ENCODE measurements around the gene C11orf21.

C11orf21 gene

DNA sequence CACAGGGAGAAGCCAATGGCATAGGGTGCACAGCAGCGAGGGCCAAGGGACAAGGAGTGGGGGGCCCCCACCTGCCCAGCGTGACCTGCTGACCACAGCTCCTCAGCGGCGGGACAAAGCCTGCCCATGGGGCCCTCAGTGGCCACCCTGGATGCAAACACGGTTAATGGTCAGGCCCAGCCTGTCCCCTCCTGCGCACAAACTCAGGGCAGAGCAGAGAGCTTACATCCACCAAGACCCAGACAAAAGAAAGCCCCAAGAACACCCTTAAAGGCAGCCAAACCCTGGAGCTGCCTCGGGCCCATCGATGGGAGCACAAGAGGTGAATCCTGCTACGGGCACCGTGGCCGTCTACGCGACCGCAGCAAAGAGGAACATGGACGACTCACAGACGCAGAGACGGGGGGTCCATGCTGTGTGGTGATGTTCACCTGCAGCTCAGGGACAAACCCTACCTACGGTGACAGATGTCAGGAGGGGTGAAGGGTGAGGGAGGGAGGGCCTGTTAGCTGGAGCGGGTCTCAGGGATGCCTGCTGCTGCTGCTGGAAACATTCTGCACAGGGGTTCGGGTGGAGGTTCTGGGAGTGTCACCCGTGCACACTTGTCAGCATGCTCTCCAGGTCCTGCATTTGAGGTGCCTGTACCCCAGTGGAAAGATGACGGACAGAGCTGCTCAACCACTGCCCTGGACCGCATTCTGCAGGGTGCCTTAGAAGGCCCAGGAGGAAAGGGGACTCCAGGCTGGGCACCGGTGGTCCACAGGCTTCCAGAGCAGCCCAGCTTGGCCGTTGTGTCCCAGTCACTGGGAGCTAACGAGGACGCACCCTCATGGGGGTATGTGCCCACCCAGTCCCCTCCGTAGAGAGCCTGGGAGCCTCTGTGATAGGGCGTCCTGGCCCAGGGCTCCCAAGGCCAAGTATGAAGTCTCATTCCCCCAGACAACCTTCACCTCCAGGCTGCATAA, 42.9 kb downstream of the C11orf21 start:
- no peak for DNase-seq

DNA sequence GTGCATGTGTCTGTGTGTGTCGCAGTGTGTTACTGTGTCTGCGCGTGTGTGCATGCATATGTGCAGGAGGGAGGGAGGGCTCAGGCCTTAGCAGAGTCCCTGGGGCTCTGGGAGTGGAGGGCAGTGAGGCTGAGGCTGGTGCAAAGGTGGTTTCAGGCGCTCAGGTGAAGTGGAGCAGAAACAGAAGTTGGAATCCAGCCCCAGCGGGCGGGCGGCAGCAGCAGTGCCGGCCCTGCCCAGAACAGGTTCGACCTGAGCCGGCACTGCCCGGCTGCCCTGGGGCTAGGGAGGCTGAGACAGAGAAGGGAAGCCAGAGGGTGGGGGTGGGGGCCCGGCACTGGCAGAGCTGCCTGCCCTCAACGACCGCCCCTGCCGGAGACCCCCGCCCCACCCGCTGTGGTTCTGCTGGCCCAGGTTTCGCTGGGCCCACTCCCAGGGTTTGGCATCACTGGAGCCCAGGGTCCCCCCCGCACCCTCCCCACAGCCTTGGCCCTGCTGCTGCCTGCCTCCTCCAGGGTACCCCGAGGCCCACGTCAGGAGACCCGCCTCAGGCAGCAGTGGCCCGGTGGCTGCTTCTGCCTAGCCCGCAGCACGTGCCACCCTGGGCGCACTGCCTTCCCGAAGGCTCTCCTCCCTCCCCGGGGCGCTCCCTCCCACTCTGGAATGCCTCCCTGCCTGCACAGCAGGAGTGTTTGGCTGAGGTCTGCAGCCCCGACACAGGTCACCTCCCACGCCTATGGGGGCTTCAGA, 44.6 kb downstream of the C11orf21 start:
- DNase-seq = no peak

DNA sequence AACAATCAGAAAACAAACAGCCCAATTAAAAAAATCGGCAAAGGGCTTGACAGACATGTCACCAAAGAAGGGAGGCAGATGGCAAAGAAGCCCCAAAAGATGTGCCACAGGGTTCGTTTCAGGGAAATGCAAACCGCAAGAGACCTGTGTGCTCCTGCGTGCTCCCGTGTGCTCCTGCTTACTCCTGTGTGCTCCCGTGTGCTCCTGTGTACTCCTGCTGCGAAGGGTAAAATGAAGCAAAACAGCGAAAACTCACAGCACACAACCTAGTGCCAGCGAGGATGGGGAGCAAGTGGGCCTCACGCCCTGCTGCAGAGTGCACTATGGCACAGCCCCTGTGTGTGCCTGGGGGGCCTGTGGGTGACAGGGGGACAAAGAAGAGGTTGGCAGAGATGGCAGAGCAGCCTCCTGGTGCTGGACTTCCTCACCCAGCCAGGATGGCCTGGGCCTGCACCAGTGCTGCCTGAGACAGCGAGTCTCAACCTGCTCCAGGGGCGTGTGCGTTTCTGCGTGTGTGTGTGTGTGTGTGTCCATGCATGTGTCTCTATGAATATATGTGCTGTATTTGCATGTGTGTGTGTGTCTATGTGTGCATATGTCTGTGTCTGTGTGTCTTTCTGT, 45.3 kb downstream of the C11orf21 start:
- DNase-seq = no peak

GRCh38 chr11:2252018-2252417, 49.7 kb downstream of the C11orf21 start:
- DNase-seq = no peak

GRCh38 chr11:2251138-2251537, 50.6 kb downstream of the C11orf21 start:
- DNase-seq = no peak

- no peak for DNase-seq
Measured at GRCh38 chr11:2250485-2250884, 51.2 kb downstream of the C11orf21 start.

DNA sequence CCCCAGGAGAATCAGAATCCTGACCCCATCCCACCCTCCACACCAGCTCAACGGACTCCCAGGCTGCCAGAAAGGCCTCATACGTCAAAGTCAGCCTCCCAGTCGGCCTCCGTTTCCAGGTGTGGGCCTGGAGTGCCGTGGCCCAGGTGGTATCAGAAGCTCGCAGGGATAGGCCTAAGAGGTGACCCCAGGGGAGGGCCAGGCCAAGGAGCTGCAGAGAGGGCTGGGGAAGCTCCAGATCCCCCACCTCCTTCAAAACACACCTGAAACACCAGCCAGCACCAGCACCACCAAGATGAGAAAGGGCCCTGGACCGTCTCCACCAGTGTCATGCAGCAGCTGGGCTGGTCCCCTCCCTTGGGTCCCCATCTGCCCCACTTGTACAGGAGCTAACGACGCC, 51.7 kb downstream of the C11orf21 start:
- no peak for DNase-seq

DNA sequence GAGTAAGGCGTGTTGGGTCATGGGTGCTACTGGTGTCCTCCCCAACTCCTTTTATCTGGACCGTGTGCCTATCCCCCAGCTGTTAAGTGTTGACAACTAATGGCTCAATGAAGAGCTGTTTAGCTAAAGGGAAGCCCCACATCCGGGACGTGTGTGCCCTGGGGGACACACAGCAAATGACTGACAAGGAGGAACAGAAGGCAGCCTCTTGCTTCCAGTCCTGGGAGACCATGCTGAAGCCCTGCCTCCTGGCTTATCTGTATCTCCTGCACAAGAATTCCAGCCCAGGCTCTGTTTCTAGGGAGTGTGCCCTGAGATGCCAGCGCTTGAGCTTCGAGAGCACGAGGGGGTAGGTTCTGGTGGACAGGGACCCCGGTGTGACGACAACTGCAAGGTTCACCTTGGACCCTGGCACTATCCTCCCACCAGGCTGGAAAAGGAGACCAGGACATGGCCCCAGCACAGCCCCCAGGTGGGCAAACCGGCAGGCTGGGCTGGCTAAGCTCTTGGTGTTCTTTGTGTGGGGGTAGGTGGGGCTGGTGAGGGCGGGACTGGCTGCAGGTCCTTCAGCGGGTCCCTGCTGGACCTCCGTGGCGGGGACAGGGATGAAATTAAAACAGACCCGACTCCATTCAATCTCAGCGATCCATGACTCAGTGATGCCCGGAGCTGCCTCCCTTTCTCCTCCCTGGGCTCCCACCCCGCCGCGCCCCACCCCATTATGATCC, 52.4 kb downstream of the C11orf21 start:
- DNase-seq = no peak

- DNase-seq = no peak
Measured at GRCh38 chr11:2248762-2249161, 53.0 kb downstream of the C11orf21 start.

DNA sequence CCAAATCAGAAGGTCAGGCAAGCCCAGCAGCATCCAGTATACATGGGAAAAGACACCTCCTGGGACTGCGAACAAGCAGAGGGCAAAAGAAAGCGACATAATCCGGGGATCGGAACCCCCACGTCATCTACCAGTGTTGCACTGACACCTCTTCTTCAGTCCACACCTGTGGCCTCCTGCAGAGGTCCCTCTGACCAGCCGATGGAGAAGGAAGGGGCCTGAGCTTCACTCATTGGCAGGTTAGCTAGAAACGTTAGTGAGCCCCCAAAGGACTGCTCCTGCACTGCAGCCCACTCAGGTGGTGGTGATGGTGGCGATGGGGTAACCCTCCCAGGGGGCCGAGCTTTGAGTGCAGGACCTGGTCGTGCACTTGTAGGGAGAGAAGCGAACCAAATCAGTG, 53.5 kb downstream of the C11orf21 start:
- DNase-seq = no peak

GRCh38 chr11:2247496-2247895, 54.2 kb downstream of the C11orf21 start:
- no peak for DNase-seq
